Activated T-cell treated with anti-CD3 and anti-CD28 coated beads for 4 hours (primary cell): ENCODE results near the gene SEC24D.

Experiments
- DNase-seq: peaks from one replicate; pipeline ENCODE4 v3.0.0-alpha.2; 2020

The SEC24D gene

DNA sequence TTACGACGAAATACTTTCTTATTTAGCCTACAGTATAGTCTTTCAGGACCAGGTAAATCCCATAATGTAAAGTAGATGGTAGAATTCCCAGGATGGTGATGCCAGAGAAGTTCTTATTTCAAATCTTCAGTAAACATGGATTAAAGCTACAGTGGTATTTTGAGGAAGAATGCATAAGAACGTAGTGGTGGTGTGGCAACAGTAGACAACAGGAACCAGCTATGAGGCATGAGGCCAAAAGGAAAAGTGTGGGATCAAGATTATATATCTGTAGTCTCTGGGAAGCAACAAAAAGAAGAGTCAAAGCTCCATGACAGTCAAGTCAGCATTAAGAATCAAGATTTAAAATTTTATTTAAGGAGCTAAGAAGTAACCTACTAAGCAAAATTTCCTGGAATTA, 90.6 kb downstream of the SEC24D start:
- no peak for DNase-seq

- DNase-seq, result no peak
These were observed 92.1 kb downstream of the SEC24D start for GRCh38 chr4:118743867-118744266.

DNA sequence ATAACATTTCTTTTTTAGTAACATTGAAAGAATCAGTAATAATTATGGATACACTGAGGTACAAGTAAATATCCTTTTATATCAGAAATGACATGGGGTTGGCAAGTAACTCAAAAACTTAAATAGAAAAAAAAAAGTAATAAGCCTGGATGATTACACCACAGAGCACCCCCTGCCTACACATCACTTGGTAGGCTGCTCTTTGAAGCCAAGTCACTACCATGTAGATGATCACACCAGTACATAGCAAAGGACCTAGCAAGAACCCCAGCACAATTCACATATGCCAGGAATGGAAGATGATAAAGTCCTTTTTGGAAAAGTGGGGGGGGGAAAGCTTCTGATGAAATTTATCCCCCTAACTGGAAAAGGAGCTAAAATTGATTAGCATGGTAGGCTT, 93.9 kb downstream of the SEC24D start:
- DNase-seq, result no peak

DNA sequence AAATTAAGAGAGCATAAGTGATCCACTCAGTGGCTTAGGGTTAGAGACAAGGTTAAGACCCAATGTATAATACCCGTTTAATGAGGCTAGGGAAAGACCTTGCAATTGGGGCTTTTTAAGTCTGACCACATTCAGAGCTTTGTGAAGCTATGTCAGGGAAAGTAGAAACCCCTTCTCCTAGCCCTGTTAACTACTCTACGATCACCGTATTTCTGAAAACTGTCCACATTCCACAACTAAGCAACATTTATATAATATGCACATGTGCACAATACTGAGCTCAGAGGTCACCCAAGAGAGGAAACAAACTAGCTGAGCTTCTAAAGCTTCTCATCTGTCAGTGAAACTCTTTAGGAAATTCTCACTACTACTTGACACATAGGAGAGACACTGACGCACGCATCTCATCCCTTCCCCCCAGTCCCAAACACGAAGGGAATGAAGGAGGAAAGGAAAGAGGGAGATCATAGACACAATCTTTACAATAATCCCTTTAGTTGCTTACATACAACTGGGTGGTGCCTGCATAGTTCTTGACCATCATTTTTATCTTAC, 94.5 kb downstream of the SEC24D start:
- no peak for DNase-seq

DNA sequence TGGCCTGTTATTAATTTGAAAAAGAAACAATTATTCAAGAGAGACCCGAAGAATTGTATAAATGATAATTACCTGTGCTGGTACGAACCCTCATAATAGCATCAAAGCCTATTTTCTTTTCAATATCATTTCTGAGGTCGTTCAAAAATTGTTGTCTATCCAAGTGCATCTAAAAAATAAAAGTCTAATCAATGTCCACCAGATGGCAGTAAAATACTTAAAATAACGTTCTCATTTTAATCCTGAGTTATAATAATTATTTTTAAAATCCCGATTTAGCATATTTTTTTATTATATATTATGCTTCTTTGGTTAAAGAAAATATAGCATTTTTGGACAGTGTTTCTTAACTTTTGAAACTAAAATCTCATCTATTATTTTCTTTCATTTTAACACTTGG, 95.1 kb downstream of the SEC24D start:
- DNase-seq, result no peak

- no peak for DNase-seq
These were observed 96.8 kb downstream of the SEC24D start for GRCh38 chr4:118739022-118739713.

DNA sequence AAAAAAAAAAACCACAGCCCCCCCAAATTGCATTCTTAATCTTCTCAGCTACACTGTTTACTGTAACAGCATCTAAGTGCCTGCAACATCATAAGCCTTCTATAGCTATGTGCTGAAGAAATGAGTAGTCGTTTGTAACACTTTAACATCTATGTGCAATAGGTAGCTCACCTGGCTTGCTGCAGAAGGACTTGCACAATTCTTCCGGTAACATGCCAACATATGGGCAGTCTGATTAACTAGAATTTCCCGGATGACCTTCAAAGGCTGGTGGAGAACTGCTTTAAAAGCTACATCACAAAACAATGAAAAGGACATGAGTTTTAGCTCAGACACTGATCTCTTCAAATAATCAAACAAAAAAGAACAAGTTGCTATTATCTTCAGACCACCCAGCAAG, 97.8 kb downstream of the SEC24D start:
- DNase-seq, result no peak

GRCh38 chr4:118736900-118737299, 99.0 kb downstream of the SEC24D start:
- no peak for DNase-seq

DNA sequence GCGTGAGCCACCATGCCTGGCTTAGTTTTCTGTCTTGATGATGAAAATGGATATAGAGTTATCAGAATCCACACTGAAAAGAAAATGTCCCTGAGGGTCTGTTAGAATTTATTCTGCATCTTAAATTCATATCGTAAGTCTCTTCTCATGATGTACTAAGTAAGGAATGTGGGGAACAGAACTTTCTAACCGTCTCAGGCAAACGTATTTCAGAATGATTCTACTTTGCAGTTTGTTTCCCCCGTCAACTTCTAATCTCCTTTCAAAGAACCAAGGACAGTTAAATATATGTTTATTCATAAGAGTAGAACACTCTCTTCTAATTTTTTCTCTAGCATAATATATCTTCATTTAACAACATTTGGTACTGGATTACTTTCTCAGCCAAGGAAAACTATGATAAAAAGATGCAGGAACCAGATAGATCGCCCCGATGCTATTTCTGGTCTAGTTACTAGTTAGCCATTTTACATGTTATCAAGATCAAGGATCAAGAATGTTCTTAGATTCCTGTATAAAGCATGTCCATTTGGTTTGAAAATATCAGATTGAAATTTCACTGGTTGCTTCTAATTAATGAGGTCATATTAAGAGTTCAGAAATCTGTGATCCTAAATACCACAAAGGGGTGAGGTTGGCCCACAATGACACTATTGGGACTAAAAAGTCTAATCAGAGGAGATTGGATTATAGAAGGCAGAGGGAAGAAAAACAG, 101.3 kb downstream of the SEC24D start:
- DNase-seq, result no peak

GRCh38 chr4:118732591-118733330, 103.2 kb downstream of the SEC24D start:
- no peak for DNase-seq

DNA sequence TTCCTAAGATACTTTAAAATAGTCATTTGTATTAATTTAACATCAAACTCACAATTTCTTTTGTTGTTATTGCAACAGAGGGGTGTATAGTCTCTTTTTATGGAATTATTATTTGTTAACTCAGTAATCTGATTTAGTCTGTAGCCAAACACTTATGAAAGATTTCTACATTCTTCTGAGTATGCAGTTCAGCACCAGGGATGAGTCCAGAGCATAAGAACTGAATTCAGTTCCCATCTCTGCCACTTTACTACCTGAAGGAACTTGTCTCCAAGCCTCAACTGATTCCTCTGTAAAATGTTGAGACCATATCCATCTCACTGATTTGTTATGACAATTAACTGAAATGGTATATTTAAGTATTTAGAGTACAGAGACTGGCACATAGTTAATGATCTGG, 105.2 kb downstream of the SEC24D start:
- no peak for DNase-seq

GRCh38 chr4:118729287-118730286, 106.3 kb downstream of the SEC24D start:
- no peak for DNase-seq

DNA sequence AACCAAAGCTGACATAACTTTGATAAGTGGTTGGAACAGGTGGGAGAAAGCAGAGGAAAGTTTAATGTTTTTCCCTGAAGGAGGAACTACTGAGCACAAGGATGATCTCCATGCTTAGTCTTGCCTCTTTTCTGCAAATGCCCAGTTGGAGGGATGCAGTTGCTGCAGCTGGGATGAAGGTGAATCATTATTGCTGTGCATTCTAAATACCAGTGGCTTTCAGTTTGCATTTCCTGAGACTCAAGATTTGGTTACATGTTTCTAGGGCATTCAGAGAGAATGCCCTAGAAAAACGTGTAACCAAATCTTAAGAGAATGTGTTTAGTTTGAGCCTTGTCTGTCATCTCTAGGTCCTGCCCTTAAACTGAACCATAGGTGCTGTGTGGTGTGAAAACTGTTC, 108.6 kb downstream of the SEC24D start:
- DNase-seq, result no peak

DNA sequence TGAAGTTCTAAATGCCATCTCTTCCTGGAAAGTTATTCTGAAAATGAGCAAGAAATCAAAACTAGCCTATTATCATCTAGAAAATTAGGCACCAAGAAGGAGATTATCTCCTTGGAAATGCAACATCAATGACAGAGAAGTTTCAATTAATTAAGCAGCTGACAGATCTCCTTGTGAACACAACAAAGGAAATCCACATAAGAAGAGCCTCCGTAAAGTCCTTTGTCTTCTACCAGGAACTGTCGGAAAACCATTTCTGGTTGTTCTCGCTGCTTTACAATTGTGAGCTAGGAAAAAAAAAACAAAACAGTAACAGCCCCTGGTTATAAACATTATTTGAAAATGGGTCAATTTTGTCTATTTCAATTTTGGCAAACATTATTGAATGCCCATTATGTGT, 112.6 kb downstream of the SEC24D start:
- no peak for DNase-seq

- no peak for DNase-seq
These were observed 114.2 kb downstream of the SEC24D start for GRCh38 chr4:118721752-118722151.

DNA sequence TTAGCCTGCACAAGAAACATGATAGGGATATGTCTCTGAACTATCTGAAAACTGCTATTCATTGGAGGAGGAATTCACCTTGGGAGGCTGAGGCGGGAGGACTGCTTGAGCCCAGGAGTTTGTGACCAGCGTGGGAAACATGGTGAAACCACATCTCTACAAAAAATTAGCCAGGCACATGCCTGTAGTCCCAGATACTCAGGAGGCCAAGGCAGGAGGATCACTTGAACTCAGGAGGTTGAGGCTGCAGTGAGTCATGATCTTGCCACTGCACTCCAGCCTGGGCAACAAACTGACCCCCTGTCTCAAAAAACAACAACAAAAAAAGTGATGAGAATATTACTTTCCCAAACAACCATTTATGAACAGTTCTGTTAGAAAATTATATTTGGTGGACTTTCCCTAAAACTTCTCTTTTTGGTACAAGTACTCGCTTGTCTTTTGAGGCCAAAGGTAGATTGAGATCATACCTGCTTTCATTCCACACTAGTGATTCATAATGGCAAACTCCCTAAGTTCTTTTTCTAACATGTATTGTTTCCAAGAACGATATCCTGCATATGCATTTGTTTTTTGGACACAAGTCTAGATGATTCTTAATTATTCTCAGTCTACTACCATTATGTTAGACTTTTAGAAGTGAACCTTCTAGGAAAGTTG, 117.3 kb downstream of the SEC24D start:
- no peak for DNase-seq

- DNase-seq, result no peak
These were observed 119.6 kb downstream of the SEC24D start for GRCh38 chr4:118716304-118716703.

GRCh38 chr4:118714682-118715081, 121.2 kb downstream of the SEC24D start:
- no peak for DNase-seq

GRCh38 chr4:118712872-118713271, 123.1 kb downstream of the SEC24D start:
- DNase-seq, result no peak

- no peak for DNase-seq
These were observed 124.9 kb downstream of the SEC24D start for GRCh38 chr4:118711052-118711451.

- DNase-seq, result no peak
These were observed 132.8 kb downstream of the SEC24D start for GRCh38 chr4:118703118-118703517.
